ENCODE measurements around the gene RAMP1. TPM values are rescaled to one million over a fixed set of nuclear protein-coding genes. Genes with fewer than 3 reads are reported as not detected.
"Not testable (repeated sequence)": the region's sequence is repeated elsewhere in the genome, so short reads cannot be mapped to it uniquely, and the experiment has no call there.

Gene RAMP1
- total RNA-seq, 1 experiment from 2014 or later = not detected

DNA sequence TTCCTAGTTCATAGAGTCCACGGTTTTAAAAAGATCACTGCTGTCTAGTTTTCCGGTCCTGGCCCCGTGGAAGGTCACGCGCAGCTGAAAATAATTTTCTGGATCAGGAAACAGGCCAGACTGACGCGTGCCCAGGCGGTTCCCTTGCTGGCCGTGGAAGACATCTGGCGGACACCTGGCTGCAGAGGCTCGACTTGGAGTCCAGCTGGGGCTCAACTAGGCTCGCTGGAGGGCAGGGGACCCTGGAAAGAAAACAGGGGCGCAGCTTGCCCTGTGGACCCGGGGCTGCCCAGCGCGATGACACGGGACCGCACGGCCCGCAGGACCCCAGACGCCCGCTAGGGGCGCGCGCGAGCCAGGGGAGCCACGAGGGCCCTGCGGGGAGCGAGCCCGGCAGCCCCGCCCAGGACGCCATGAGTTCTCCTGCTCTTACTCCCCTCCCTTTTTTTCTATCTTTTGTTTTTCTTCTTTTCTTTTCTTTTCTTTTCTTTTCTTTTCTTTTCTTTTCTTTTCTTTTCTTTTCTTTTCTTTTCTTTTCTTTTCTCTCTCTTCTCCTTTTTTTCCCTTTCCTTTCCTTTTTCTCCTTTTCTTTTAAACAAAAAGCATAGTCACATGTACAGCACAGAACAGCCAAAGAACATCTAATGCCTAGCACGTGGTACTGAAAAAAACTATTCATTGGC is 64.2 kb downstream of the RAMP1 start:
- in situ Hi-C loops (cut with HindIII; ENCODE audit: low pct_unique_long_range_greater_than_20kb, low sequenced_read_pairs) = no loop called here
- peak; percentile 33 for DNase-seq (ENCODE audit: low read depth)

DNA sequence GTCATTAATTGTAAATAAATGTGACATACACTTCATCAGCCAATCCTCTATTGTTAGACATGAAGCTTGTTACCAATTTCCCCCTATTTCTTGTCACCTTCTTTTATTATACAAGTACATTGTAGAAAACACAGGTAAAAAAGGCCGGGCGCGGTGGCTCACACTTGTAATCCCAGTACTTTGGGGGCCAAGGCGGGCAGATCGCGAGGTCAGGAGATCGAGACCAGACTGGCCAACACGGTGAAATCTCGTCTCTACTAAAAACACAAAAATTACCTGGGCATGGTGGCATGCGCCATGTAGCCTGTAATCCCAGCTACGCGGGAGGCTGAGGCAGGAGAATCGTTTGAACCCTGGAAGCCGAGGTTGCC is 64.7 kb downstream of the RAMP1 start:
- in situ Hi-C loops (cut with HindIII; ENCODE audit: low pct_unique_long_range_greater_than_20kb, low sequenced_read_pairs) = no loop called here
- DNase-seq (ENCODE audit: low read depth) = no peak

DNA sequence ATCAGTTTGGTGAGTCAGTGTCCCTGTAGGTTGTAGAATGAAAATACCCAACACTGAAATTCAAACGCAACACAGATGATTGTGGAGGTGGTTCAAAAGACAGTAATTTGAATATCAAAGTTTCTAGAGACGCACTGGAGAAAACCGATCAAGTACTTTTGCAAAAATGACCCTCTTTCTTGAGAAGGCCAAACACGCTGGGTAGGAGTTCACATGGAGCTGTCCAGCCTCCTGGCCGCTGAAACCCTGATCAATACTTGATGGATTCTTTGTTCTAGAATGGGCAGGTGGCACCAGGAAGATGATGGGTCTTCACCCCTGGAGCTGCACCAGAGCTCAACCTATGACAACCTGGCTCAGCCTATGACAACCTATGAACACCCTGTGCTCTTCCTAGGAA is 67.7 kb downstream of the RAMP1 start:
- no peak for DNase-seq (ENCODE audit: low read depth)
- in situ Hi-C loops (cut with HindIII; ENCODE audit: low pct_unique_long_range_greater_than_20kb, low sequenced_read_pairs) = no loop called here

DNA sequence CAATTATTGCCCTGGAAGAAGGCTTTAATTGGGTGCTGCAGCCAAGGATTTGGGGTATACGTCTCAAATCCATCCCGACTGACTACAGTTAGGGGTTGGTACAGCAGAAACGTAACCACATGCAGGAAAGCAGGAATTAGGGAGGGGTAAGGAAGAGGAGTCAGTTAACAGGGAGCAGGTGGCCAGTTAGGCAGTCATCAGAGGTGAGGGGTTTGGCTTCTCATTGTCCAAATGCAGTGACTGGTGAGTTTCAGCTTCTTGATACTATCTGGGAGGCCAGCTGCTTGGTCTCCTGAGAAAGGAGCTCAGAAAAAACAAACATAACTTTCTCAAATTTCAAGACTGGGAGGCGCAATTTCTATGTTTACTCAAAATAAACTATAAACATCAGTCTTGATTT is 68.6 kb downstream of the RAMP1 start:
- in situ Hi-C loops (cut with HindIII; ENCODE audit: low pct_unique_long_range_greater_than_20kb, low sequenced_read_pairs) = no loop called here
- no peak for DNase-seq (ENCODE audit: low read depth)

DNA sequence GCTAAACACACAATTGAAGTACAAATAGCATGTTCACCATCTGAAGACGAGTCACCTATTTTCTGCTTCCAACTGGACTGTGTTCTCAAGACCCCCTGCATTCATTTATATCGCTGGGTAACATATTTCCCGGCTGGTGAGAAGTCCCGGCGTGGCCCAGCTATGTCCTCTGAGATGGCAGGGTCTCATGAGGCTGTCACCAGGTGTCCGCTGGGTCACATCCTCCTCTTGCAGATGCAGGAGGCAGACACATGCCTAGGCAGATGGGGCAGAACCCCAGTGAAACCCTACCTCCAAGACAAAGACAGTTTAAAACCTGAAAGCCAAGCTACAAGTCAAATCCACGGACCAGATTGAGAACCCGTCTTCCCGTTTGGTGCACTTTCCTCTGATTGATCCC is 70.6 kb downstream of the RAMP1 start:
- DNase-seq (ENCODE audit: low read depth) = no peak
- in situ Hi-C loops (cut with HindIII; ENCODE audit: low pct_unique_long_range_greater_than_20kb, low sequenced_read_pairs) = no loop called here

DNA sequence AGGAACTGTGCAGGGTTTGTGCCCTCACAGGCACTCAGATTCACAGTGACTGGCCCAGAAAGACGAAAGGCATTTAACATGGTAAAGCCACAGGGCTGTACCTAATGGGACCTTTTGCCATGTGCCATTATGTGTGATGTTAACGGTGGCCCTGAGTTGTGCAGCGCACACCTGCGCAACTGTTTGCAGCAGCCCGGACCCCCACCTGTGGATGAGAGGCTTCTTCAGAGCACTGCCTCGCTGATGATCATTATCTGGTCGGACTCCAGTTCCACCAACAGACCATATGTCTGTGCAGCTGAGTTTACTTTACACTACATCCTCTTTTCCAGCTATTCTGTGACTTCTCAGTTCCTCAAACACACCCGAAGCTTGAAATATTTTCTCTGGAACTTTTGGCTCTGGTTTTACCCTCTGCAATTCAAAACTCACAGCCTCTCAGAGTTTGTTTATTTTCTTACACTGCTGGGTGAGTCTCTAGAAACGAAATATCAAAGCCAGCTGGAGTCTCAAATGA is 71.8 kb downstream of the RAMP1 start:
- DNase-seq (ENCODE audit: low read depth) = no peak
- in situ Hi-C loops (cut with HindIII; ENCODE audit: low pct_unique_long_range_greater_than_20kb, low sequenced_read_pairs) = no loop called here

DNA sequence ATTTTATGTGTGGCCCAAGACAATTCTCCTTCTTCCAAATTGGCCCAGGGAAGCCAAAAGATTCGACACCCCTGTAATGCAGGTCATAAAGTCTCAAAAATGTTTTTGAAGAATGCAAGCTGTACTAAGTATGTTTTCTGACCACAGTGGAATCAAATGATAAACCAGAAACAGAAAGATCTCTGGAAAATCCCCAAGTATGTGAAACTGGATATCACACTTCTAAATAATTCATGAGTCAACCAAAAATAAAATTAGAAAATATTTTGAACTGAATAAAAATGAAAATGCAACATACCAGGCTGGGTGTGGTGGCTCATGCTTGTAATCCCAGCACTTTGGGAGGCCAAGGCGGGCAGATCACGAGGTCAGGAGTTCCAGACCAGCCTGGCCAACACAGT is 73.3 kb downstream of the RAMP1 start:
- in situ Hi-C loops (cut with HindIII; ENCODE audit: low pct_unique_long_range_greater_than_20kb, low sequenced_read_pairs) = no loop called here
- DNase-seq (ENCODE audit: low read depth) = no peak

DNA sequence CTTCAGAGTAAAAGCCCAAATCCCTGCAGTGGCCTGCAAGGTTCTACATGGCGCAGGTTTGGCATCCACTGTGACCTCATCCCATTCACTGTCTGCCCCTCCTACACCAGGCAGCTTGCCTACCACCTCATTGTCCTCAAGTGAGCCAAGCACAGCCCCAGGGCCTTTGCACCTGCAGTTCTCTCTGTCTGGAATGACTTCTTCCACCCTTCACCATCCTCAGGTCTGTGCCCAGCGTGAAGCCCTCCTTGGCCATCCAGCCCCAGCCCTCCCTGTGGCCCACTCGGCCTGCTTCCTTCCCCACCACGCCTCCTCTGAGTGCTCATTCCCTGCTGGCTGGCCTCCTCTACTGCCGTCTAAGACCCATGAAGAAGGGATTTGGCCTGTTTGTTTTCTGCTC is 74.8 kb downstream of the RAMP1 start:
- in situ Hi-C loops (cut with HindIII; ENCODE audit: low pct_unique_long_range_greater_than_20kb, low sequenced_read_pairs) = no loop called here

DNA sequence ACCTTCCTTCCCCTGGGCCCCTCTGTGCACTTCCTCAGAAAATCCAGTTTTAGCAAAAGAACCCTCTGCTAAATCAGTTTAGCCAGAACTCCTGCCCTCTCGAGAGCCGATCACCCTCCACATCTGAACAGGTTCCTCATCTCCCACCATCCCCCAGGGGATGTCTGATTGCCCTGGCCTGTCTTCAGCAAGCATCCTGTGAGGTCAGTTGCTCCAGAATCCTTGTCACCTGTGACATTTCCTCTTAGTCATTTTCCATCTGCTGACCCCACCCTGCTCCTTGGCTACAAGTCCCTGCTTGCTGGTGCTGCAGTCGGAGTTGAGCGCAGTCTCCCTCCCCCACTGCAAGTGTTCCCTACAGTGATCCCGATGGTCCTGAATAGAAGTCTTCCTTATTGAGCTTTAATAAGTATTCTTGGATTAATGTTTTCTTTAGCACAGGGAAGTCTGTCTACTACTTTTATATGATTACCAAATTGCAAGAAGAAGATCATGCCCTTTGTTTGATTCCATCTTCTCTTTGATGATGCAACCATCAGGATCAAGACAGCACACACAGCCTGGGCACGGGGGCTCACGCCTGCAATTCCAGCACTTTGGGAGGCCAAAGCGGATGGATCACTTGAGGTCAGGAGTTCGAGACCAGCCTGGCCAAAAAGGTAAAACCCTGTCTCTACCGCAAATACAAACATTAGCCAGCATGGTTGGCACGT is 76.5 kb downstream of the RAMP1 start:
- in situ Hi-C loops (cut with HindIII; ENCODE audit: low pct_unique_long_range_greater_than_20kb, low sequenced_read_pairs) = no loop called here

More for the DNA sequence above, 74.8 kb downstream of the RAMP1 start:
- DNase-seq (ENCODE audit: low read depth) = no peak

DNA sequence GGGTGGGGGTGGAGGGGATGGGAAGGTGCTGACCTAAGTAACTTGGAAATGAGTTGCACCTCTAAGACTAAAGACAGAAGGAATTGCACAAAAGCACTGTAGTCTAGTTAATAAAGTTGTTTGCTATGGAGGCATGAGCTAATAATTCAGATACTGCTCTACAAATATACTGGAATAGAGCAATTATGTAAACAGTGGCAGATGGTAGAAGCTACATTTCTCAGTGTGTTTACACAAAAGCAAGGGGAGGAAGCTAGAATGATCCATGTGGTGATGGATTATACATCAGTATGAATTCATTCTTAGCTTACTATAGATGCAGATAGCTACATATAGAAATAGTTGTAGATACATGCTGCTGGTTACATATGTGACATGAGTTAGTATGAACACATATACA is 79.8 kb downstream of the RAMP1 start:
- in situ Hi-C loops (cut with HindIII; ENCODE audit: low pct_unique_long_range_greater_than_20kb, low sequenced_read_pairs) = no loop called here
- DNase-seq (ENCODE audit: low read depth) = no peak

More for the DNA sequence above, 76.5 kb downstream of the RAMP1 start:
- no peak for DNase-seq (ENCODE audit: low read depth)

DNA sequence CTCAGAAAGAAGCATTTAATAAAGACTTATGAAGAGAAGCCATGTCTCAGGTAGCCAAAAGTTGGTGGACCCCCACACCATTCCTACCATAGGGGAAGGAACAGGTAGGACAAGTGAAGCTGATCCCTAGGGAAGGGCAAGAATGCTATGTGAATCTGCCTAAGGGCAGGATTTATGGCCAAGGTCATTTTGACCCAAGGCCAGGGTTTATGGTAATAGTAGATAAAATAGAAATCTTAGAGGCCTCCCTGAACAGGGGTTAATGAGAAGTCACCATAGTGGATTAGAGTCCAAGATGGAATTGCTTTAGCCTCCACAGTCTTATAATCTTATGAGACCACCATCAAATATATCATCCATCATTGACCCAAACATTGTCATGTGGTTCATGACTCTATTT is 81.4 kb downstream of the RAMP1 start:
- DNase-seq (ENCODE audit: low read depth) = no peak
- in situ Hi-C loops (cut with HindIII; ENCODE audit: low pct_unique_long_range_greater_than_20kb, low sequenced_read_pairs) = no loop called here

DNA sequence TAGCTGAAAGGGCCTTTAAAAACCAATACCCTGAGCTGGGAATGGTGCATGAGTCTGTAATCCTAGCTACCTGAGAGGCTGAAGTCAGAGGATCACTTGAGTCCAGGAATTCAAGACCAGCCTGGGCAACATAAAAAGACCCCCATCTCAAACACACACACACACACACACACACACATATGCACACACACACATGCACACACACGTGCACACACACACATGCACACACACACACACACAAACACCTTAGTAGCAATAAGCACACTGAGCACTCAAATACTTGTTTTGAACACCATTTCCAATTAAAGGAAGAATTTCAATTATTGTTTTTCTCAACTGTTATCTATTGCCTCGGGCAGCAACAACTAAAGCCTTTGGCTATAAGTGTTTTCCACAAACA is 81.8 kb downstream of the RAMP1 start:
- in situ Hi-C loops (cut with HindIII; ENCODE audit: low pct_unique_long_range_greater_than_20kb, low sequenced_read_pairs) = no loop called here
- no peak for DNase-seq (ENCODE audit: low read depth)

DNA sequence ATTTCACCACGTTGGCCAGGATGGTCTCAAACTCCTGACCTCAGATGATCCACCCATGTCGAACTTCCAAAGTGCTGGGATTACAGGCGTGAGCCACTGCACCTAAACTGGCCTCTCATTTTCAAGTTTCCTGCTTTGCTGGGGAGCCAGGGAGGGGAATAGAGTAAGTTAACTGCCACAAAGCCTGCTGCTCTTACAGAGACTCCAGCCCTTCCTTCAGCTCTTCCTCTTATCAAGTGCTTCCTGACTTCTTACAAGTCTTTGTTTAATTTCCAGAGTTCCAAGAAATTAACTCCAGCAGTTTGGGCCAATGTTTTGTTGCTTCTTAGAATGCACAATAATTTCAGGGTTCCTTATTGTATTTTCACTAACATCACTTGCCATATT is 83.1 kb downstream of the RAMP1 start:
- in situ Hi-C loops (cut with HindIII; ENCODE audit: low pct_unique_long_range_greater_than_20kb, low sequenced_read_pairs) = no loop called here
- DNase-seq (ENCODE audit: low read depth) = no peak

DNA sequence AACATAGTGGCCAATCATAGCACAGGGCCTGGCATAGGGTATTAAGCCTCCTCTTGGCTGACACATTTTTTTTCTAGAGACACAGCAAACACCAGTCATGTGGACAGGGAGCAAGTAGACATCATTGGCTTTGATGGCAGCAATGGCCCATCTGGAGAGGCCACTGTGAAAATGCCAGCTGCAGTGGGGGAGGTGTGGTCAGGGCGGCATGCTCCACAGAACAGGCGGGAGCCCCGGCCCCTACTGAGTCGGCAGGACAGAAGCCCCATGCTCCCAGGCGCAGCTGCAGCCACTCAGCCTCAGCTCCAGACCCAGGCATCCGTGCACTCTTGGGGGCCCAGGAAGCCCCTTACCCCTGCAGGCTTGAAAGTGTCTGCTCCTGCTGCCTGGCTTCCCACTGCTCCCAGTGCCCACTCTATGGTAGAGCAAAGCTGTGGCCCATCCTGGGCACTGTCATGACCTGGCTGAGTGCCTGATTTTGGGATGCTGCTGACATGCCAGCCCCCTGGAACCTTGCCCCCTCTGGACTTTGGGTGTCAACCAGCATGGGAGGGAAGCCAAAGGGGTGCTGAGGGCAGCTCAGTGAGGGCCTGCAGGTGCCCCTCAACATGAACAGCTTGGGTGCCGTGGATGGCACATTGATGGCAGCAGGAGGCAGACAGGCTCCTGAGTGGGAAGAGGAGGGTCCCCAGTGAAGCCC is 84.1 kb downstream of the RAMP1 start:
- in situ Hi-C loops (cut with HindIII; ENCODE audit: low pct_unique_long_range_greater_than_20kb, low sequenced_read_pairs) = no loop called here
- no peak for DNase-seq (ENCODE audit: low read depth)

DNA sequence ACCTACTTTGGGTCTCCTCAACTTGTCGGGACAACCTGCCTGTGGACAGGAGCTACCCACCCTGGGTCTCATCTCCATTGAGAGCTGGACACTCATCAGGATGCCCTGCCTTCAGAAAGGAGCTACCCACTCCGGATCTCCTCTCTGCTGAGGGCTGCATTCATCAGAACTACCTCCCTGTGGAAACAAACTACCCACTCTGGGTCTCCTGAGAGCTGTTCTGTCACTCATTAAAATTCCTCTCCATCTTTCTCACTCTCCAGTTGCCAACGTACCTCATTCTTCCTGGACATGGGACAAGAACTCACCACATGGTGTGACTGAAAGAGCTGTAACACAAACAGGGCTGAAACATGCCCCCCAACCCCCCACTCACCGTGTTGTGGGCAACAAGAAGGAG is 84.9 kb downstream of the RAMP1 start:
- in situ Hi-C loops (cut with HindIII; ENCODE audit: low pct_unique_long_range_greater_than_20kb, low sequenced_read_pairs) = no loop called here

DNA sequence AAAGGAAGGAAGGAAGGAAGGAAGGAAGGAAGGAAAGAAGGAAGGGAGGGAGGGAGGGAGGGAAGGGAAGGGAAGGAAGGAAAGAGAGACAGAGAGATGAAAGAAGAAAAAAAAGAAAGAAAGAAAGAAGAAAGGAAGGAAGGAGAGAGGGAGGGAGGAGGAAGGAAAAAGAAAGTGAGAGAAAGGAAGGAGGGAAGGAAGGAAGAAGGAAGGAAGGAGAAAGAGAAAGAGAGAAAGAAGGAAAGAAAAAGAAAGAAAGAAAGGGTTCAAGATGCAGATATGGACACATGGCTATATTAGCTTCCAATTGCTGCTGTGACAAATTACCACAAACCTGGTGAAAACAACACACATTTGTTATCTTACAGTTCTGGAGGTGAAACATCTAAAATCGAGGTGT is 87.0 kb downstream of the RAMP1 start:
- no peak for DNase-seq (ENCODE audit: low read depth)
- in situ Hi-C loops (cut with HindIII; ENCODE audit: low pct_unique_long_range_greater_than_20kb, low sequenced_read_pairs) = no loop called here

More for the DNA sequence above, 84.9 kb downstream of the RAMP1 start:
- no peak for DNase-seq (ENCODE audit: low read depth)

DNA sequence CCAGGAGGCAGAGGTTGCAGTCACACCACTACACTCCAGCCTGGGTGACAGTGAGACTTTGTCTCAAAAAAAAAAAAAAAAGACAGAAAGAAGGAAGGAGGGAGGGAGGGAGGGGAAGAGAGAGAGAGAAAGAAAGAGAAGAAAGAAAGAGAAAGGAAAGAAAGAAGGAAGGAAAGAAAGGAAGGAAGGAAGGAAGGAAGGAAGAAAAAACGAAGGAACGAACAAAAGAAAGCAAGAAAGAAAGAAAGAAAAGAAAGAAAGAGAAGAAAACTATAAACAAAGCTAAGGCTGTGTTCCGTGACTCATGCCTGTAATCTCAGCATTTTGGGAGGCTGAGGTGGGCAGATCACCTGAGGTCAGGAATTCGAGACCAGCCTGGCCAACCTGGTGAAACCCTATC is 91.9 kb downstream of the RAMP1 start:
- in situ Hi-C loops (cut with HindIII; ENCODE audit: low pct_unique_long_range_greater_than_20kb, low sequenced_read_pairs) = not testable (repeated sequence)

DNA sequence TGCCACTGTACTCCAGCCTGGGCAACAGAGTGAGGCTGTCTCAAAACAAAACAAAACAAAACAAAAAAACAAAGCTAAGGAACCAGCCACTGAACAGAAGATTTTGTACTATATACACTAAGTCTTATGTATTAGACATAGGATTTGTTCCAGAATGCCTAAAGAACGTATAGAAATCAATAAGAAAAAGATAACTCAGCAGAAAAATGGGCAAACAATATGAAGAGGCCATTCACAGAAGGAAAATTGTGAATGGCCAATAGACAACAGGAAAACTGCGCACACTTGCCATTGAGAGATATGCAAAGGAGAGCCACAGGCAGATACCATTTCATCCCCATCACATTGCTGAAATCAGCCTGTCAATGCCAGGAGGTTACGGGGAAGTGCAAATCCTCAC is 92.5 kb downstream of the RAMP1 start:
- in situ Hi-C loops (cut with HindIII; ENCODE audit: low pct_unique_long_range_greater_than_20kb, low sequenced_read_pairs) = no loop called here
- no peak for DNase-seq (ENCODE audit: low read depth)

More for the DNA sequence above, 91.9 kb downstream of the RAMP1 start:
- not testable (repeated sequence) for DNase-seq (ENCODE audit: low read depth)

DNA sequence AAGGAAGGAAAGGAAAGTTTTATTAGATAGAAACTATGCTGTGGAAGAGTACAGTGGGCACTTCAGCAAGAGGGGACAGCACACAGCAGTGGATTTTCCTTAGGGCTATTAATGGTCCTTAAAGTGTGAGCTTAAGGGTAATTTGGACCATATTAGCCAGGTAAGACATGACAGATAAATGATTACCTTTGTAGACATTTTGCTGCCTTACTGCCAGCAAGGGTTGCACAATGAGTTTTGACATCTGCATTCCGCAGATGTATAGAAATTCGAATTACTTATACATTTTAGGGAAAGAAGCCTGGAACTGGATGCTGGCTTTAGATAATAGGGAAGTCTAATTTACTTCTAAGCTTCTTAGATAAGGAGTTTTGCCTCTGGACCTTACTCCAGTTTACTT is 93.4 kb downstream of the RAMP1 start:
- in situ Hi-C loops (cut with HindIII; ENCODE audit: low pct_unique_long_range_greater_than_20kb, low sequenced_read_pairs) = no loop called here
- DNase-seq (ENCODE audit: low read depth) = no peak

Data from Caki2 (cell line).